Measurements from ENCODE around the gene STX7.

The STX7 gene

DNA sequence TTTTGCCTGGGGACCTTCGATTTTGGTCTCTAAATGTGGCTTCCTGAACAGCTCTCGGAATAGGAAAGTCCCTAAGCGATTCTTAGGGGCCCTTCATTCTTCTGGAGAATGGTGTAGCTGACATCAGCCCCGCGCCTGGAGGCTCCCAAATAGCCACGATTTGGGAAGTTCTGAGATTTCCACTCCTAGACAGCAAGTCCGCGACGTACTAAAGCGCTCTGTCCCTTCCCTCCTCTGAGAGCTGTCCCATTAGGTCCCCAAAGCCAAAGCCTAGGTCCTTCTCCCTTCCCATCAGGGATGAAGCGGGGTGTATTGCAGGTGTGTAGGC, 112.4 kb downstream of the STX7 start:
- no peak overlapping the region for H3K4me3 ChIP-seq (ENCODE audit: low read depth in 1 of 2, low read length in 1 of 2)
- TF ChIP-seq, protein P1, sequence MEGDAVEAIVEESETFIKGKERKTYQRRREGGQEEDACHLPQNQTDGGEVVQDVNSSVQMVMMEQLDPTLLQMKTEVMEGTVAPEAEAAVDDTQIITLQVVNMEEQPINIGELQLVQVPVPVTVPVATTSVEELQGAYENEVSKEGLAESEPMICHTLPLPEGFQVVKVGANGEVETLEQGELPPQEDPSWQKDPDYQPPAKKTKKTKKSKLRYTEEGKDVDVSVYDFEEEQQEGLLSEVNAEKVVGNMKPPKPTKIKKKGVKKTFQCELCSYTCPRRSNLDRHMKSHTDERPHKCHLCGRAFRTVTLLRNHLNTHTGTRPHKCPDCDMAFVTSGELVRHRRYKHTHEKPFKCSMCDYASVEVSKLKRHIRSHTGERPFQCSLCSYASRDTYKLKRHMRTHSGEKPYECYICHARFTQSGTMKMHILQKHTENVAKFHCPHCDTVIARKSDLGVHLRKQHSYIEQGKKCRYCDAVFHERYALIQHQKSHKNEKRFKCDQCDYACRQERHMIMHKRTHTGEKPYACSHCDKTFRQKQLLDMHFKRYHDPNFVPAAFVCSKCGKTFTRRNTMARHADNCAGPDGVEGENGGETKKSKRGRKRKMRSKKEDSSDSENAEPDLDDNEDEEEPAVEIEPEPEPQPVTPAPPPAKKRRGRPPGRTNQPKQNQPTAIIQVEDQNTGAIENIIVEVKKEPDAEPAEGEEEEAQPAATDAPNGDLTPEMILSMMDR (IDR thresholded peaks at IDR 0.05), result no peak

DNA sequence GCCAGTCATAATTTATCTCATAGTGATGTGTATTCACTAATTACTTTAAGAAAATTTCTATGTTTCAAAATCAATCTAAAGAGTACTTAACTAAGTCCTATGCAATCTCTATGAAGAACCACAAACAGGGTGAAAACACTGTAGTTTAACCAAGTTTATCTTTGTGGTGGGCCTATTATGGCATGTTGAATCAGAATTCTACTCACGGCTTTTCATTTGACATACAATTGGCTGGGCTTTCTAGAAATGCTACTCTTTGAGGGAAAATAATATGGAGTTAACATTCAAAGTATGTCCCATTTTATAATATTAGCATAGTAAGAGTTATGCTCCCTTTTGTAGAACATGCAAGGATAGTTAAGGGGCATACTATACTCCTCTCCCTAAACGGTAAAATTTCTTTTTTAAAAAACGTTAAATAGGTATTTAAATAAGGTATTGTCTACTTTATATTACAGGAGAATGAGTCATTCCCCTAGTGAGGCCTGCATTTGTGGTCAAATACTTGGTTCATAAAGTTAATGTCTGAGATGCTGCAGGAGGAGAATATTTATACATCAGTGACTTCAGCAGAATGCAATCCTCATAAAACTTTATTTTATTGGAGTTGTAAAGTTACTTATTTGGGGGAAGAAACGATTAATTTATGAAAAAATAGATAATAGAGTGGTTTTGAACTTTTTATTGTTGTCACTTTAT, 113.4 kb downstream of the STX7 start:
- TF ChIP-seq, protein P1 (IDR thresholded peaks at IDR 0.05), result no peak
- Histone ChIP-seq H3K27me3 (peaks cover 77% of the 10 kb centered on the region), H3K36me3 (no peaks in the 10 kb centered on the region), H3K27ac (no peak overlapping the region), H3K4me1 (ENCODE audit: control insufficient read depth in 1 of 2, insufficient read depth in 1 of 2, low read depth in 1 of 2, low read length in 1 of 2) (no peaks in the 10 kb centered on the region), H3K9me3 (no peaks in the 10 kb centered on the region), H3K4me3 (ENCODE audit: low read depth in 1 of 2, low read length in 1 of 2) (no peak overlapping the region)

More for the DNA sequence above, 112.4 kb downstream of the STX7 start:
- H3K36me3 ChIP-seq, result no peaks in the 10 kb centered on the region
- no peaks in the 10 kb centered on the region for H3K9me3 ChIP-seq
- no peaks in the 10 kb centered on the region for H3K4me1 ChIP-seq (ENCODE audit: control insufficient read depth in 1 of 2, insufficient read depth in 1 of 2, low read depth in 1 of 2, low read length in 1 of 2)
- no peak overlapping the region for H3K27ac ChIP-seq
- peaks cover 87% of the 10 kb centered on the region for H3K27me3 ChIP-seq
